SK-N-SH (cell line): ENCODE data around the gene PLAGL2. TPM values are rescaled to one million over a fixed set of nuclear protein-coding genes. Genes with fewer than 3 reads are reported as not detected.

Source experiments
- CTCF ChIA-PET: fragments of 300-600, 350-600 bp; formaldehyde crosslinking; extraction: SDS; loops from one replicate; lab custom pipeline; 2021; lab: Yijun Ruan, JAX
- POLR2A ChIA-PET: fragments of 350-600 bp; sonication (Branson Sonifier 250); formaldehyde crosslinking; extraction: SDS; loops from one replicate; lab custom pipeline; 2020; ENCODE audit warnings: antibody characterized with exemption, inconsistent platforms; lab: Yijun Ruan, JAX
- DNase-seq: peaks from one replicate; pipeline ENCODE4 v3.0.0; 2012
- H2AFZ ChIP-seq: fragments of 200-600 bp; sonication (generic); 2 replicates; pipeline ENCODE4 v1.8.1; 2016; ENCODE audit warnings: antibody characterized with exemption, mild to moderate bottlenecking, low read depth
- H3F3A ChIP-seq: fragments of 200-600 bp; sonication (generic); replicated peaks from 2 replicates; pipeline ENCODE3; 2016; ENCODE audit warnings: antibody characterized with exemption, mild to moderate bottlenecking; ENCODE audit not compliant: insufficient read depth
- H3K27ac ChIP-seq, 2 experiments: fragments of 200-500 bp in 1 of 2; fragments of 200-600 bp in 1 of 2; sonication (Bioruptor generic) in 1 of 2; sonication (generic), shearing (Covaris generic) in 1 of 2; 2 replicates each; pipeline versions ENCODE4 v1.5.1 to v1.6.1; 2014 to 2016; ENCODE audit warnings: low read depth in 2 of 2, inconsistent platforms in 1 of 2, low read length in 1 of 2, mild to moderate bottlenecking in 1 of 2, mixed read lengths in 1 of 2
- H3K27me3 ChIP-seq: fragments of 200-600 bp; sonication (generic), shearing (Covaris generic); 2 replicates; pipeline ENCODE4 v1.6.1; 2016; ENCODE audit warnings: mixed run types; ENCODE audit not compliant: insufficient read depth
- H3K36me3 ChIP-seq, 2 experiments: fragments of 200-500 bp in 1 of 2; fragments of 200-600 bp in 1 of 2; sonication (Bioruptor generic) in 1 of 2; sonication (generic) in 1 of 2; replicated peaks in 1 of 2; 2 replicates each; pipeline versions ENCODE3 to v1.5.1; 2014 to 2016; ENCODE audit warnings: low read length in 1 of 2, mild to moderate bottlenecking in 1 of 2; ENCODE audit not compliant: insufficient read depth in 2 of 2, control insufficient read depth in 1 of 2
- H3K4me1 ChIP-seq, 2 experiments: fragments of 200-500 bp in 1 of 2; fragments of 200-600 bp in 1 of 2; sonication (Bioruptor generic) in 1 of 2; sonication (generic), shearing (Covaris generic) in 1 of 2; 2 replicates each; pipeline versions ENCODE4 v1.5.1 to v1.6.1; 2014 to 2016; ENCODE audit warnings: low read depth in 1 of 2, low read length in 1 of 2, mixed run types in 1 of 2; ENCODE audit not compliant: insufficient read depth in 2 of 2, control insufficient read depth in 1 of 2
- H3K4me2 ChIP-seq: fragments of 200-600 bp; sonication (generic), shearing (Covaris generic); 2 replicates; pipeline ENCODE4 v1.6.1; 2017; ENCODE audit warnings: mixed run types
- H3K4me3 ChIP-seq, 2 experiments: fragments of 200-500 bp in 1 of 2; fragments of 200-600 bp in 1 of 2; sonication (Bioruptor generic) in 1 of 2; sonication (generic), shearing (Covaris generic) in 1 of 2; 2 replicates each; pipeline versions ENCODE4 v1.5.1 to v1.8.1; 2014 to 2016; ENCODE audit warnings: low read depth in 2 of 2, inconsistent platforms in 1 of 2, low read length in 1 of 2, mild to moderate bottlenecking in 1 of 2, mixed read lengths in 1 of 2, moderate library complexity in 1 of 2
- H3K79me2 ChIP-seq: fragments of 200-600 bp; sonication (generic); 2 replicates; pipeline ENCODE4 v1.8.1; 2017; ENCODE audit warnings: mild to moderate bottlenecking; ENCODE audit not compliant: insufficient read depth
- H3K9ac ChIP-seq: fragments of 200-600 bp; sonication (generic); 2 replicates; pipeline ENCODE4 v1.6.1; 2017; ENCODE audit warnings: mixed run types
- H3K9me2 ChIP-seq: fragments of 200-600 bp; sonication (generic); 2 replicates; pipeline ENCODE4 v1.6.1; 2017; ENCODE audit warnings: mixed run types
- H3K9me3 ChIP-seq: fragments of 200-600 bp; sonication (generic); 2 replicates; pipeline ENCODE4 v1.6.1; 2017; ENCODE audit warnings: mixed run types, mild to moderate bottlenecking, moderate library complexity
- H4K20me1 ChIP-seq: fragments of 200-600 bp; sonication (generic); 2 replicates; pipeline ENCODE4 v1.6.1; 2017; ENCODE audit warnings: mild to moderate bottlenecking, mixed run types; ENCODE audit not compliant: insufficient read depth
- CHD2 ChIP-seq: fragments of 150-350 bp; IDR thresholded peaks from 2 replicates; pipeline ENCODE4 v1.6.1; 2018; ENCODE audit warnings: low read length; ENCODE audit not compliant: partially characterized antibody
- CTCF ChIP-seq: fragments of 200-600 bp; sonication (generic); IDR thresholded peaks from 2 replicates; pipeline ENCODE4 v1.6.1; 2017; ENCODE audit warnings: antibody characterized with exemption, mild to moderate bottlenecking, moderate library complexity
- ELF1 ChIP-seq: IDR thresholded peaks from 2 replicates; pipeline ENCODE4 v1.4.0; 2012
- EP300 ChIP-seq, 2 experiments: IDR thresholded peaks; 2 replicates each; pipeline versions ENCODE4 v1.4.0 to v1.6.1; 2012; ENCODE audit warnings: borderline replicate concordance in 1 of 2, low read depth in 1 of 2, low read length in 1 of 2
- EZH2phosphoT487 ChIP-seq: fragments of 200-600 bp; sonication (generic); IDR thresholded peaks from 2 replicates; pipeline ENCODE4 v1.6.1; 2017; ENCODE audit warnings: low read depth, mixed run types, mild to moderate bottlenecking, antibody characterized with exemption, moderate library complexity, borderline replicate concordance
- FOSL2 ChIP-seq: IDR thresholded peaks from 2 replicates; pipeline ENCODE4 v1.4.0; 2012; ENCODE audit warnings: low read depth, mild to moderate bottlenecking, moderate library complexity, borderline replicate concordance
- FOXM1 ChIP-seq: IDR thresholded peaks from 2 replicates; pipeline ENCODE4 v1.4.0; 2012; ENCODE audit warnings: low read depth, mild to moderate bottlenecking
- GATA2 ChIP-seq: sonication (generic); formaldehyde crosslinking; IDR thresholded peaks from 2 replicates; pipeline ENCODE4 v1.5.0; 2020; ENCODE audit warnings: mild to moderate bottlenecking, missing genetic modification reagents
- NFIC ChIP-seq: IDR thresholded peaks from 2 replicates; pipeline ENCODE4 v1.4.0; 2012; ENCODE audit warnings: borderline replicate concordance
- RAD21 ChIP-seq: IDR thresholded peaks from 2 replicates; pipeline ENCODE4 v1.6.1; 2012; ENCODE audit warnings: mild to moderate bottlenecking, low read length
- RCOR1 ChIP-seq: fragments of 150-350 bp; IDR thresholded peaks from 2 replicates; pipeline ENCODE4 v1.6.1; 2017; ENCODE audit warnings: antibody characterized with exemption, low read length
- SIN3A ChIP-seq: IDR thresholded peaks from 2 replicates; pipeline ENCODE4 v1.6.1; 2012; ENCODE audit warnings: low read depth, mild to moderate bottlenecking, low read length, moderate library complexity, borderline replicate concordance
- SMC3 ChIP-seq: IDR thresholded peaks from 2 replicates; pipeline ENCODE4 v1.6.1; 2012; ENCODE audit warnings: low read depth, low read length, improper control_type of control experiment
- TAF1 ChIP-seq: IDR thresholded peaks from 2 replicates; pipeline ENCODE4 v1.6.1; 2012; ENCODE audit warnings: low read depth, mild to moderate bottlenecking, low read length, moderate library complexity, borderline replicate concordance
- TCF12 ChIP-seq: IDR thresholded peaks from 2 replicates; pipeline ENCODE4 v1.4.0; 2012
- USF1 ChIP-seq: IDR thresholded peaks from 2 replicates; pipeline ENCODE4 v1.4.0; 2012; ENCODE audit warnings: low read depth, borderline replicate concordance
- YY1 ChIP-seq: IDR thresholded peaks from 2 replicates; pipeline ENCODE4 v1.4.0; 2012; ENCODE audit warnings: low read depth, mild to moderate bottlenecking
- WGBS: methylation state at CpG from one replicate; pipeline ENCODE4 v1.1.6; 2017; ENCODE audit warnings: low lambda C conversion rate; 5-methylcytosine and 5-hydroxymethylcytosine counted together
- polyA plus RNA-seq, 3 experiments: library from polyadenylated mRNA; depleted of rRNA; stranded (reverse); fragments of >200 nt; gene quantifications; 2 replicates each; pipeline ENCODE4 v1.2.3, GENCODE V29; 2012
- TF ChIP-seq, protein P1 (sequence below): IDR thresholded peaks from 2 replicates; pipeline ENCODE4 v1.6.1; 2012; ENCODE audit warnings: mild to moderate bottlenecking, low read depth, low read length, moderate library complexity
- TF ChIP-seq, protein P2 (sequence below): fragments of 150-350 bp; IDR thresholded peaks from 2 replicates; pipeline ENCODE4 v1.6.1; 2017; ENCODE audit warnings: antibody characterized with exemption, low read length, low read depth, borderline replicate concordance
- TF ChIP-seq, protein P3 (sequence below): IDR thresholded peaks from 2 replicates; pipeline ENCODE4 v1.4.0; 2012; ENCODE audit warnings: low read depth

The PLAGL2 gene
- polyA plus RNA-seq, 1 of the 3 experiments (the other 2 are of a cell fraction), result 4.0 TPM

DNA sequence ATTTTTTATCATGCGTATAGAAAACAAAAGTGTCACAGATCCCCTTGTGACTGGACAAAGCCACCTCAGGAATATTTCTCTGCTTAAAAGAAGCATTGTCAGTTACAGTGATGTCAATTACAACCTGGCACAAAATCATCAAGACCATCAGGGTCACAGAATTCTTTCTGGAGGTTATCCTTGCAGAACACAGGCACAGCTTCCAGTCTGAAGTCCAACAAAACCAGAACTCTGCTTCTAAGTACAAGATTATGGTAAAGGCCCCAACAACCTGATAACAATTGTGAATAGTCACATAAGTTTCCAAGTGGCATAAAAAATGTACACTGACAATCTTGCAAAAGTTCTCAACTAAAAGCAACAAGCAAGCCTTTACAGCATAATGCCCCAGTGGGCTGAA is 21.0 kb downstream of the PLAGL2 start:
- 100% methylated on average over 1 of the region's 1 CpG for WGBS
- TF ChIP-seq, protein P1, sequence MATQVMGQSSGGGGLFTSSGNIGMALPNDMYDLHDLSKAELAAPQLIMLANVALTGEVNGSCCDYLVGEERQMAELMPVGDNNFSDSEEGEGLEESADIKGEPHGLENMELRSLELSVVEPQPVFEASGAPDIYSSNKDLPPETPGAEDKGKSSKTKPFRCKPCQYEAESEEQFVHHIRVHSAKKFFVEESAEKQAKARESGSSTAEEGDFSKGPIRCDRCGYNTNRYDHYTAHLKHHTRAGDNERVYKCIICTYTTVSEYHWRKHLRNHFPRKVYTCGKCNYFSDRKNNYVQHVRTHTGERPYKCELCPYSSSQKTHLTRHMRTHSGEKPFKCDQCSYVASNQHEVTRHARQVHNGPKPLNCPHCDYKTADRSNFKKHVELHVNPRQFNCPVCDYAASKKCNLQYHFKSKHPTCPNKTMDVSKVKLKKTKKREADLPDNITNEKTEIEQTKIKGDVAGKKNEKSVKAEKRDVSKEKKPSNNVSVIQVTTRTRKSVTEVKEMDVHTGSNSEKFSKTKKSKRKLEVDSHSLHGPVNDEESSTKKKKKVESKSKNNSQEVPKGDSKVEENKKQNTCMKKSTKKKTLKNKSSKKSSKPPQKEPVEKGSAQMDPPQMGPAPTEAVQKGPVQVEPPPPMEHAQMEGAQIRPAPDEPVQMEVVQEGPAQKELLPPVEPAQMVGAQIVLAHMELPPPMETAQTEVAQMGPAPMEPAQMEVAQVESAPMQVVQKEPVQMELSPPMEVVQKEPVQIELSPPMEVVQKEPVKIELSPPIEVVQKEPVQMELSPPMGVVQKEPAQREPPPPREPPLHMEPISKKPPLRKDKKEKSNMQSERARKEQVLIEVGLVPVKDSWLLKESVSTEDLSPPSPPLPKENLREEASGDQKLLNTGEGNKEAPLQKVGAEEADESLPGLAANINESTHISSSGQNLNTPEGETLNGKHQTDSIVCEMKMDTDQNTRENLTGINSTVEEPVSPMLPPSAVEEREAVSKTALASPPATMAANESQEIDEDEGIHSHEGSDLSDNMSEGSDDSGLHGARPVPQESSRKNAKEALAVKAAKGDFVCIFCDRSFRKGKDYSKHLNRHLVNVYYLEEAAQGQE, result no peak
- no peak for TF ChIP-seq TAF1
- no peak for TF ChIP-seq USF1
- TF ChIP-seq RAD21, result no peak
- no peak for TF ChIP-seq FOSL2
- TF ChIP-seq SMC3, result no peak
- TF ChIP-seq, protein P2, sequence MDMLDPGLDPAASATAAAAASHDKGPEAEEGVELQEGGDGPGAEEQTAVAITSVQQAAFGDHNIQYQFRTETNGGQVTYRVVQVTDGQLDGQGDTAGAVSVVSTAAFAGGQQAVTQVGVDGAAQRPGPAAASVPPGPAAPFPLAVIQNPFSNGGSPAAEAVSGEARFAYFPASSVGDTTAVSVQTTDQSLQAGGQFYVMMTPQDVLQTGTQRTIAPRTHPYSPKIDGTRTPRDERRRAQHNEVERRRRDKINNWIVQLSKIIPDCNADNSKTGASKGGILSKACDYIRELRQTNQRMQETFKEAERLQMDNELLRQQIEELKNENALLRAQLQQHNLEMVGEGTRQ, result no peak
- no peak for TF ChIP-seq TCF12
- no peak for TF ChIP-seq ELF1
- TF ChIP-seq YY1, result no peak
- TF ChIP-seq CTCF, result no peak
- TF ChIP-seq RCOR1, result no peak
- TF ChIP-seq EP300 (IDR thresholded peaks at IDR 0.05; ENCODE audit: borderline replicate concordance in 1 of 2, low read depth in 1 of 2, low read length in 1 of 2), result no peak
- TF ChIP-seq, protein P3, sequence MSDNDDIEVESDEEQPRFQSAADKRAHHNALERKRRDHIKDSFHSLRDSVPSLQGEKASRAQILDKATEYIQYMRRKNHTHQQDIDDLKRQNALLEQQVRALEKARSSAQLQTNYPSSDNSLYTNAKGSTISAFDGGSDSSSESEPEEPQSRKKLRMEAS, result no peak
- TF ChIP-seq CHD2, result no peak
- no peak for TF ChIP-seq NFIC
- TF ChIP-seq FOXM1, result no peak
- TF ChIP-seq SIN3A, result no peak
- TF ChIP-seq GATA2, result no peak
- no peak for TF ChIP-seq EZH2phosphoT487
- Histone ChIP-seq H3K4me3 (no peak overlapping the region), H3K4me2 (no peak overlapping the region), H3F3A (peaks cover 9% of the 10 kb centered on the region), H3K9me2 (no peaks in the 10 kb centered on the region), H2AFZ (no peak overlapping the region), H4K20me1 (no peaks in the 10 kb centered on the region), H3K27ac (no peak overlapping the region), H3K36me3 (no peaks in the 10 kb centered on the region), H3K27me3 (no peaks in the 10 kb centered on the region), H3K4me1 (peaks cover 0 to 23% of the 10 kb centered on the region in 2 experiments; a peak in 2 of 4 replicates), H3K79me2 (no peaks in the 10 kb centered on the region), H3K9me3 (no peaks in the 10 kb centered on the region), H3K9ac (no peak overlapping the region)
- CTCF ChIA-PET, result no interaction called here
- POLR2A ChIA-PET, result no interaction called here
- DNase-seq, result no peak
